Measurements from ENCODE around the gene RPS6KA5. TPM values are rescaled to one million over a fixed set of nuclear protein-coding genes. Genes with fewer than 3 reads are reported as not detected.

The RPS6KA5 gene
- total and polyA plus RNA-seq, 10 donors, result 1.4 to 17.8 (median 8.5) TPM

DNA sequence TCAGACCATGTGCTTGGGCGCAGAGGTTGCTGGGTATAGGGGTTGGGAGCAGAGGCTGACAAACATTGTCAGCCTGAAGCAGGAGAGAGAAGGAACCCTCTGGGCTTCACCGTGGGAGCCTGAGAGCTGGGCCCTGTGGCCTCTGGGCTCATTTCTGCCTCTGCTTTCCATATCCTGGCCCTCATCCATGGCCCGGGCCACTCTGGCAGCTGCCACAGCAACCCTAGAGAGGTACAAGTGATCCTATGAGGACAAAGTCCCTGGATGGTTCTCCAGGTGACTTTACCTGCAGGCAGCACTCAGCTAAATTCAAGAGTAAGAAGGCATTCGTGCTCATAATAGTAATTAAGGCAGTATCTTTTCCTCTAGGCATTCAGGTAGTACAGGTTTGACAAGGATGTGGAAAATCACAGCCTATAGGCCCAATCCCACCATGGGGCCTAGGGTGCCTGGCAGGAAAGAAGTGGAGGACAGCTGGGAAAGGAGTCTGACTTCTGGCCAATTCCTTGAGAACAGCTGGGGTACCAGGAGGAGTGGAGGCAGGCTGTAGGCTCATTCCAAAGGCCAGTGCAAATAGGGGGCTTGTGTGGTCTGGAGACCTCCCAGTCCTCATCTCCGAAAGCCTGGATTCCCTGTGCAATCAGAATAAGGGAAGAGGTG lies 240.6 kb downstream of the RPS6KA5 start:
- no peak overlapping the region for H3K27ac ChIP-seq
- WGBS, 5 donors, result 77 to 97% (median 93%) methylated on average over 4 to 5 of the region's 5 CpGs
- H3K4me3 ChIP-seq, result no peak overlapping the region
- peaks cover 0 to 6% (median 0%) of the 10 kb centered on the region in 7 donors for H3K27me3 ChIP-seq (replicated peaks in 1 of 7)
- H3K4me1 ChIP-seq, result peaks cover 0 to 25% (median 13%) of the 10 kb centered on the region in 6 donors
- no peak for DNase-seq
- TF ChIP-seq POLR2AphosphoS5 (IDR thresholded peaks at IDR 0.05) (no peak), POLR2A (IDR thresholded peaks at IDR 0.05) (no peak), CTCF (IDR thresholded peaks at IDR 0.05 in 8 of 11, conservative IDR thresholded peaks at IDR 0.05 in 3 of 11) (no peak)
- H3K36me3 ChIP-seq, result no peaks in the 10 kb centered on the region
- intact Hi-C loops (cut with DNase I; ENCODE audit: low total_unique reads), result no loop called here
- H3K9me3 ChIP-seq, result peaks cover 0 to 25% (median 23%) of the 10 kb centered on the region in 8 donors

GRCh38 chr14:90818715-90819114 lies 241.7 kb downstream of the RPS6KA5 start:
- 76 to 90% (median 85%) methylated on average over 3 of the region's 3 CpGs for WGBS, 5 donors
- intact Hi-C loops (cut with DNase I; ENCODE audit: low total_unique reads), result no loop called here
- no peak for TF ChIP-seq CTCF (IDR thresholded peaks at IDR 0.05 in 8 of 11, conservative IDR thresholded peaks at IDR 0.05 in 3 of 11)
- TF ChIP-seq POLR2A (IDR thresholded peaks at IDR 0.05), result no peak
- TF ChIP-seq POLR2AphosphoS5 (IDR thresholded peaks at IDR 0.05), result no peak

DNA sequence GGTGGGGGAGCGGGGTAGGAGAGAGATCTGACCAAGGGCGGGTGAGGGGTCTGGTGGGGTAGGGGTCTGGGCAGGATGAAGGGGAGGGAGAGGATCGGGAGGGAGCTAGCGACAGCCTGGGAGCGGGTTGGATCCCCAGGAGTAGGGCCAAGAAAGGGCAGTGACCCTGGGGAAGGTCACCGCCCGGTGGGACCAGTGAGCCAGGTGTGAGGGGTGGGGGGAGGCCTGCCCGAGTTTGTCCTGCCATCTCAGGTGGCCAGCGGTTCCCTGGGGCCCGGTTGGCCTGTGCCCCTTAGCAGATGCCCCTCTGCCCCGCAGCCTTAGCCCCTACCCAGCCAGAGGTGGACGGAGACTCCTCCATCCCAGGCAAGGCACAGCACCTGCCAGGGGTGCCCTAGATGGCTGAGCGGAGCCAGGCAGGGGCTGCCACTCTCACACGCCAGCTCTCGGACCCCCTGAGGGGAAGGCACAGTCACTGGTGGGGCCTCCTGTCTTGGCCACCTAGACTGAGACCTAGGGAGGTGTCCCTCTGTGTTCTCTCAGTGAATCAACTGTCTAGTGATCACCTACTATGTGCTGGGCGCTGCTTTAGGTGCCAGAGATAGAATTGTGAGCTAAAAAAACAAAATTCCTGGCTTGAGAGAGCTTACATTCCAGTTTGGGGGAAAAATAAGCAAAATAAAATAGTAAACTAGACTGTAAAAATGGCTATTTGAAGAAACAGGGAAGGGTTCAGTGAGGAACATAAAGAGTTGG lies 243.6 kb downstream of the RPS6KA5 start:
- peak overlapping the region in 1 of 8 donors; percentile 74 for H3K4me3 ChIP-seq
- no peaks in the 10 kb centered on the region for H3K9me3 ChIP-seq
- intact Hi-C loops (cut with DNase I; ENCODE audit: low total_unique reads), result no loop called here
- H3K4me1 ChIP-seq, result peaks cover 5 to 53% (median 32%) of the 10 kb centered on the region in 6 donors
- H3K27me3 ChIP-seq (replicated peaks in 1 of 7), result peaks cover 0 to 6% (median 0%) of the 10 kb centered on the region in 7 donors
- H3K27ac ChIP-seq, result peak overlapping the region in 2 of 8 donors; percentile 42 to 82
- no peak for DNase-seq
- no peaks in the 10 kb centered on the region for H3K36me3 ChIP-seq
- peak in 7 of 11 experiments; percentile 13 to 61 (median 46) for TF ChIP-seq CTCF (IDR thresholded peaks at IDR 0.05 in 8 of 11, conservative IDR thresholded peaks at IDR 0.05 in 3 of 11)
- no peak for TF ChIP-seq POLR2AphosphoS5 (IDR thresholded peaks at IDR 0.05)
- TF ChIP-seq POLR2A (IDR thresholded peaks at IDR 0.05), result no peak
- 36 to 60% (median 49%) methylated on average over 10 to 16 of the region's 16 CpGs for WGBS, 5 donors

More at GRCh38 chr14:90818715-90819114, 241.7 kb downstream of the RPS6KA5 start:
- Histone ChIP-seq H3K27me3 (replicated peaks in 1 of 7) (peaks cover 0 to 6% (median 0%) of the 10 kb centered on the region in 7 donors), H3K4me3 (no peak overlapping the region), H3K36me3 (no peaks in the 10 kb centered on the region), H3K27ac (no peak overlapping the region), H3K9me3 (peaks cover 0 to 13% (median 12%) of the 10 kb centered on the region in 8 donors), H3K4me1 (peaks cover 0 to 37% (median 22%) of the 10 kb centered on the region in 6 donors)
- no peak for DNase-seq
